Measurements from ENCODE around the gene EFCAB14.
"Not testable (repeated sequence)": the region's sequence is repeated elsewhere in the genome, so short reads cannot be mapped to it uniquely, and the experiment has no call there.

EFCAB14 gene, protein sequence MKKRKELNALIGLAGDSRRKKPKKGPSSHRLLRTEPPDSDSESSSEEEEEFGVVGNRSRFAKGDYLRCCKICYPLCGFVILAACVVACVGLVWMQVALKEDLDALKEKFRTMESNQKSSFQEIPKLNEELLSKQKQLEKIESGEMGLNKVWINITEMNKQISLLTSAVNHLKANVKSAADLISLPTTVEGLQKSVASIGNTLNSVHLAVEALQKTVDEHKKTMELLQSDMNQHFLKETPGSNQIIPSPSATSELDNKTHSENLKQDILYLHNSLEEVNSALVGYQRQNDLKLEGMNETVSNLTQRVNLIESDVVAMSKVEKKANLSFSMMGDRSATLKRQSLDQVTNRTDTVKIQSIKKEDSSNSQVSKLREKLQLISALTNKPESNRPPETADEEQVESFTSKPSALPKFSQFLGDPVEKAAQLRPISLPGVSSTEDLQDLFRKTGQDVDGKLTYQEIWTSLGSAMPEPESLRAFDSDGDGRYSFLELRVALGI

DNA sequence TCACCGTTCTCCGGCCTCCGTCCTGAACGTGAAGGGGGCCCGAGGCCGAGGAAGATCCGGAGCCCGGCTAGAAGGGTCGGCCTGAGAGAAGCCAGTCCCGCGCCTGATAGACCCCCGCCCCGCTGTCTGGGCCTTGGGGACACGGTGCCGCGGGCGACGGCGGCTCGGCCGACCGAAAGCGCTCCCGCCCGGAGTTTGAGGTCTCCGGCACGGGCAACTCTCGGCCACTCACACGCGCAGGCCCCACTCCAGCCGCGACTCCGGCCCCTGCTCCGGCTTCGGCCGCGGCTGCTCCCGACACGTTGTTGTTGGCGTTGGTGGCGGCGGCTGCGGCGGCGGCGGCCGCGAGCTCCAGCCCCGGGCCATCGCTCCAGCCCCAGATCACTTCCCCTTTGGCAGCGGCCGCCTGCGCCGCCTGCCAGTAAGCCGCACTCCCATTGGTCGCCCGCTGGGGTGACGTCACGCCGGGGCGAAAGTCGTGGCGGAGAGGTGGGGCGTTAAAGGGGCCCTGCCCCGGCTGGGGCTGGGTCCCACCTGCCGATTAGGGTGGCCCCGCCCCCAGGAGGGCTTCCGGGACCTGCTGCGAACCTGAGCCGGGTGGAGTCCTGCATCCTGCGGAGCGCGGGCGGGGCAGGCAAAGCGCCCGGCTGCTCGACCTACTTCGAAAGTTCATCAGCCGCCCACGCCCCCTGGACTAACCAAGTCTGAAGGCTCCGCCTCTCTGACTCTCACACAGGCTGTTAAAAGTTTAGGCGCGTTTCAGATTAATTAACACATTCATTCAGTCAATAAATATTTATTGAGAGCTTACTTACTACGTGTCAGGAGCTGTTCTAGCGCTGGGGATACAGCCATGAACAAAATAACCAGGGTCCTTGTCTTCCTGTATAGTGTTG, at the start of gene EFCAB14:
Gene EFCAB14, minus strand, starts transcription at position 388 of the 896 bp plus-strand sequence. CDS start 1,027 bp downstream, outside the sequence.
- DNase-seq (ENCODE audit: low spot score) = peak; percentile 99

DNA sequence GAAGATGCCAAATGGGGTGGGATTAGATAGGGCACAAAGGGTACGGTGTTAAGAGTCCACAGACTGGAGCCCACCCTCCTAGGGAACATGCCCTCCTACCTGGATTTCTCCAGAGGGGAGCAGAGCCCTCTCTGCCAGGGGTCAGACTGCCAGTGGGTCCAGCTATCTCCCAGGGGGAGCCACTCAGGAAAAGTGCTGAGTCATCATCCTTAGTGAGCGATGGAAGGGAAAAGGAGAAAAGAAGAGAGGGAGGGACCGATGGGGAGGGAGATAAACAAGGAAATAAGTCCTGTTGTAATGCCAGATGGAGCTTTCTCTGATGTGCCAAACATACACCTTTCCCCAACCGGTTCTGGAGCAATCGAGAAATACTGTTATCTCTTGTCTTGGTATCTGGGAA, 49.5 kb upstream of the EFCAB14 start:
- no peak for DNase-seq (ENCODE audit: low spot score)

DNA sequence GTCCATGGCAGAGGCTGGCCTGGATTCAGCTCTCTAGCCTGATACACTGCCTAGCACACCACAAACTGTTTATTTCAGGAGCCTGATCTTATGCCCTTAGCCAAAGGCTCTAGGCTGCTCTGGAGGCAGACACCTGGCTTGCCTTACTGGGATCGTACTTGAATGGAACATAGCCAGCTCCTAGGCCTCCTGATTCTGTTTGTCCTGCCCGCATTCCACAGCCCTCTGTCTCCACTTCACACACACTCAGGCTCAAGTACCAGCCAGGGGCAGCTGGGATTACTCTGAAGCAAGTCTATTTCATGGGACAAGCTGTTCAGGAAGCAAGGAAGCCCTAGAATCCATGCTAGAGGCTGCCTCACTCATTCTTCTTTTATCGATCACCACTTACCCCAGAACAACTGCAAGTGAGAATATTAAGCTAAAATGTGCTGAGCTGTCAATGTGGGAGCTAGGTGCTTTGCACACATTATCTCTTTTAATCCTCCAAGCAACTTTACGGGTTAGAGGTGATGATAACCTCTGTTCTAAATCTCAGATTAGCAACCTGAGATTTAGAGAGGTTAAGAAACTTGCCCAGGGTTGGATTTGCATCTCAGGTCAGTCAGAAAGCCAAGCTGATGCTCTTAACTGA, 48.9 kb upstream of the EFCAB14 start:
- no peak for DNase-seq (ENCODE audit: low spot score)

DNA sequence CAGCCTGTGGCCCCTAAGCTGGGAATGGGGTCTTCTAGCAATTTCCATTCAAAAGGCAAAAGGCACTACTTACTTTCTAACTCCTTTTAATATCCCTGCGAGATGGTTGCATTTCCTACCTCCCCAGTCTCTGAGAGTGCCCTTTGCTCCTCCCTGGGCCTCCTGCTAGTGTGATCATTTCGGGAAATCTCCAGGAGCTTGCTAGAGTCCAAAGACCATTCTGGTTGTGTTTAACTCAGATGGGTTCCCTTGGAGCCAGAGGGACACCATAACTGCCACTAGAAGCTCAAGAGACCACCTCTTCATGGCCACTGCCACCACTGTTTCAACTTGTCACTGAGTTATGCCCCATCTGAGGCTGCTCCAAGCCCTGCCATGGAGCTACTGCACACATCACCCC, 45.5 kb upstream of the EFCAB14 start:
- no peak for DNase-seq (ENCODE audit: low spot score)

DNA sequence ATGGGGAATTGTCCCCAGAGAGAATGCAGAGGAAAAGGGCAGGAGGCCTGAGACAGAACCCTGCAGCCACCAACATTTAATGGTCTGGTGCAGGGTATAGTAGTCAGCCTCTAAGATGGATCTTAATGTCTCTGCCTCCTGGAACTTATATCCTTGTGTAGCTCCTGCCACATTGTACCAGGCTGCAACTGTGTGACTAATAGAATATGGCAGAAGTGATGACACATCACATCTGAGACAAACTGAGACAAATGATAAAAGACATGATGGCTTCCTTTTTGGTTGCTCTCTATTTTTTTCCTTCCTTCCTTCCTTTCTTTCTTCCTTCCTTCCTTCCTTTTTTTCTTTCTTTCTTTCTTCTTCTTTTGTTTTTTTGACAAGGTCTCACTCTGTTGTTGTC, 42.8 kb upstream of the EFCAB14 start:
- DNase-seq (ENCODE audit: low spot score) = no peak

DNA sequence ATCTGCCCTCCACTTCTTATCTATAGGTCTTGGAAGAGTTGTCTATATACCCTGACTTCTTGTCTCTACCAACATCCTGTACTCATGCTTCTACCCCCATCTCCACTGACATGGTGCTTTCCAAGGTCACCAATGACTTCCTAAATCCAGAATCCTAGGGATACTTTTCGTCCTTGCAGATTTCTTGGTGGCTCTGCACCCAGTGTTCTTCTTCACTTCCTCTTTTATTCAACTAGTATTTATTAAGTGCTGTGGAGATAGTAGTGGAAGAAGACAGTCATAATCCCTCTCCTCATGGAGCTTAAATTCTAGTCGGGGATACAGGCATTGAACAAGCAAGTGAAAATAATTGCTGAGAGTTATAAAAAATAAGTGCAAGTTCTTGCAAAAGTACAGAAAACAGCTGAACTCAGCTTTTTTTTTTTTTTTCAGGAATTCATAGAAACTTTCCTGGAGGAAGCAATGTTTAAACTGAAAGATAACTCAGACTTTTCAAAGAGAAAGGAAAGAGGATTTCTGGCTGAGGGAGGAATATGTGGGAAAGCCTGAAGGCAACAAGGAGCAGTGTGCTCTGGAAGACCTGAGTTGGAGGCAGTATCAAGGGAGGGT, 41.7 kb upstream of the EFCAB14 start:
- DNase-seq (ENCODE audit: low spot score) = no peak

DNA sequence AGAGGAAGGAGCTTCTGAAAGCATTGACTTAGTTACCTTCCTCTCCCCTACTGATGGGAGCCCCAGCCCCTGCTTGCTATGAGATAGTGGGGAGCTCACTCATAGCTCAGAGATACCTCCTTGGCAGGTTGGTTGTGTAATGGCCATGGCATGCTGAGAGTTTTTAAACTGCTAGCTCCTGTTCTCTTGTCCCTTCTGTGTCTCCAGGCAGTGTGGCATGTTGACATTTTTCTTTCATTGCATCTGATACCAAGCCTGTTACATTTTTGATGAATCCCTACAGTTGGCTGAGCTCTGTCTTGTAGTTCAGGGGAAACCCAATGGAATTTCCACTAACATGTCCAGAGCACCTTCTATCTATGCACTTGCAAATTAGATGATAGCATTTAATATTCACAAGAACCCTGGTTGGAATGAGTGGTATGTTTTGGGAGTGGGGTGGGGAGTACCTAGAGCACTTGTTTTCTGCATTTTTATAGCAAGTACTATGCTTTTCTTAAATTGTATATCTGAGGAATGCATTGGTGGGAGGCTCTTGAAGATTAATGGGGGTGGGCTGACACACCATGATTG, 39.1 kb upstream of the EFCAB14 start:
- DNase-seq (ENCODE audit: low spot score) = no peak

DNA sequence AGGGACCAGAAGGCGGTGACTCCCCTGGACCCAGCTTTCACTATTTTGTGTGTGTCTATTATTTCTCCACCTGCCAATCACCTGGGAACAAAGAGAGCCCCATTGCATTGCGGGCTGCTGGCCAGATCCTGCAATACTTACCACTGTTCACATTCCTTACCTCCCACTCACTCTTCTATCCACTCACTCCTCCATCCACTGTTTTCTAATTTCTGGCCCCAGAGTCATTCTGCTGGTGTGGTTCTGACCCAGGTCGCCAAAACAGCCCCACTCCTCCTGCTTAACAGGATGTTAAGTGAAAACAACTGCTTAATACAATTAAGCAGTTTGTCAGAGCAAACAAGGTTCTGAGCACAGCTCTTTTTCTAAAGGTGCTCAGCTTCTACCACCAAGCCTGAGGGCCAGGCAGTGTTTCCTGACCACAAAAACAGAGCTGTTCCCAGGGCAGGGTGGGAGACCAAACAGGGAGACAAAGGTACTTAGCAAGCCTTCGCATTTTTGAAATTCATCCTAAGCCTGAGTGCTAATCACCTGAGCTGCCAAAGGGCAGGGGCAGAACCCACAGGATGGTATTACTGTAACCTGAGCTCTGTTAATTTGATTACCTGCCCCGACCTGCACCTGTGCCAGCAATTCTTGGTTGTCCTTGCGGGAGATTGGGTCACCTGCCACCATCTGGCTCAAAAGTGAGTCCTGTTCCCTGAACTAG, 38.5 kb upstream of the EFCAB14 start:
- no peak for DNase-seq (ENCODE audit: low spot score)

DNA sequence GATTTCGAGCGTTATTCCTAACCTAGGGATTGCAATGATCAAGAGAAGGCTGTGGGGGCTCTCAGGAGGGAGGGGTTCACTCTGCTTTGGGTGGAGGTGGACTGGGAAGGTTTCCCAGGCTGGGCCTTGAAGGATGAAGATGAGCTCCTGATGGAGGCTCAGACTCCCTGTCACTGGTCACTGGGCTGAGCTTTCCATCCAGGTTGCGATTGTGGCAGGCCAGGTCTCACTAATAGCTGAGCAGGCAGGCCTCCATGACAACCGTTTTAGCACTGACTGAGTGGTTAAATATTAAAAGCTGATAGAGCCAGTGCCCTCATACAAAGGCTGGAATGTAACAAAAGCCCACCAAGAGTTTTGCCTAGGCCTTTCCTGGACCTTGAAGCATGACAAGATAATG, 36.2 kb upstream of the EFCAB14 start:
- no peak for DNase-seq (ENCODE audit: low spot score)

DNA sequence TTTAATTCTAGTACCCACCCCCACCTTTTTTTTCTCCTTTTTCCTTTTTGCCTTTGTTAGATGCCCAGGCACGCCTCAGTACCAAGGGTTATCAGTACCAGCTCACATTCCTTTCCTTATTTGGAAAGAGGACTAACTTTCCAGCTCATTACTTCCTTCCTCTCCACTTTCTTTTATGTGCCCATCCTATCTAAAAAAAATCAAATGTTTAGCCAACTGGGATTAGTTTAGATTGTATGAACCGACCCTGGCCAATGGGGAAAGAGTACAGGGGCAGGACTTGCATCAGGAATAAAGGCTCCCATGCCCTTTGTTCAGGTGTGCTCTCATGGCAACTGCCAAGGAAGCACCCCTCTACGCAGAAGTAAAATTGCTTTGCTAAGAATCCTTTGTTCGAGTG, 35.8 kb upstream of the EFCAB14 start:
- not testable (repeated sequence) for DNase-seq (ENCODE audit: low spot score)

DNA sequence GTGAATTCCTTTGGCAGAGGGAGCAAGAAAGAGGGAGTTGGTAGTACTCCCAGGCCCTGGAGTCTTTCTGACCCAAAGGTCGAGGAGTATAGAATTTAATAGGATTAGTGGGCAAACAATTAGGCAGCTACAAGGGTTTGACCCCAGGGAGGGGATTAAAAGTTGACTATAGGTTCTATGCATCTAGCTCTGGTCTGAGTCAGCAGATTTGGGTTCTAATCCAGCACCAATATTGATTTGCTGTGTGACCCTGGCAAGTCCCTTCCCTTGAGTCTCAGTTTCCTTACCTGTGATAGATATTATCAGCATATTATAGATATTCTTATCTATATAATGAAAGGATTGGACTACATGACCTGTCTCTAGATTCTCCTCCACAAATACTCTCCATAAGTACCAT, 35.1 kb upstream of the EFCAB14 start:
- no peak for DNase-seq (ENCODE audit: low spot score)

DNA sequence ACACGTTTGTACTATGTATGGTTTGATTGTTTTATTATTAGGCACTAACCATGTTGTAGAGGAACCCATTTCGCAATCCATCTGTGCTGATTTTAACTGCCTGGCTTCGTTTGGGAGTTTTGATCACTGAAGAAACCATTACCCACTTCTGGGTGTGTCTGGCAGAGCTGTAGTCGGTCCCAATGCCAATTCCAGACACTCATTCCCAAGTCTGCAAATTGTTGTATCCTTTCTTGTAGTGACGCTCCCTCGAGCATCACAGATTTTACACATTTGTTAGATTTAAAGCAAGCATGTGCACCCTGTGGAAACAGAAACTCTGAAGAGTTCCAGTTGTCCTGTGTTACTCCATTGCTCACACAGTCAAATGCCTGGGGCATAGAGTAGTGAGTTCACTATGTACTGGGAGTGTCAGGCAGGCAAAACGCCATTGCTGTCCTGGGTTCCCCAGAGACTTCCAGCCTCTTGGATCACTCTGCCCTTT, 31.0 kb upstream of the EFCAB14 start:
- DNase-seq (ENCODE audit: low spot score) = no peak

DNA sequence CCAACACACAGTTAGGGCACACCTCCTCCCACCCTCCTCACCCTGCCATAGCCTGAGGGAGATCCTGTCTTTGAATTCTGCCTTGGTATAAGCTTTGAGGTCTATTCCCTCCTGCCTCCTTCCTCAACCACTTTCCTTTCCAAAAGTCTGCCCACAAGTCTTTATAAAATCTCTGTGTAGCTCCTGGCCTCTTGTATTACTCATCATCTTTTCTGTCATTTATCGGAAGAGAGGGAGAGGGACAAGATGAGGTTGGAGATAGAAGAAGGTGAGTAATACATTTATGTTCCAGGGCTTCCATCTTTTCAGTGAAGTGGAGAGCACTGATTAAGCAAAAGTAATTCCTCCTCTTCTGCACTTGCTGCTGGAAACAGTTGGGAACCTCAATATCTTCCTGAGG, 30.5 kb upstream of the EFCAB14 start:
- DNase-seq (ENCODE audit: low spot score) = no peak

DNA sequence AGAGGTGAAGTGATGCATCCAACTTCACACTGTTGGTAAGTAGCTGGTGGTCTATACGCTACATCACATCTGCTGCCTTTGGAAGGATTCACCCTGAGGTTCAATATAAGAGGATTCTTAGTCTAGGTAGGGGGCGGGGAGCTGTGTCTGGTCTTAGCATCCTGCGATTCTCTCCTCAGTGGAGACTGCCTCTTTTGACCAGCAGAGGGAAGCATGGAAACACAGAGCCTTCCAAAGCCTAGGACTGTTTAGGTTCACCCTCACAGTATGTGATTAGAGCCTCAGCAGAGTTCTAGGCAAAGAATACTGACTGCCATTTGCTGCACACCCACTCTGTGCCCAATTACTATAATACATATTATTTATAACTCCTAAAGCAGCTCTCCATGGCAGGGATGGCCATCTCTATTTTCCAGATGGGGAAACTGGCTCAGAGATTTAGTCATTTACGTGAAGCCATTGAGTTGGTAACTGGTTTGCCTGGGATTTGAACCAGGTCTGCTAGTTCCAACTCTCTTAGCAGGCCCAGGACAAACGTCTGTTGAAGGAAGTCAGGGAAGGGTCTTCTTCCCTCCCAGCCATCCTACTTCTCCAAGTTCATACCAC, 28.9 kb upstream of the EFCAB14 start:
- no peak for DNase-seq (ENCODE audit: low spot score)

DNA sequence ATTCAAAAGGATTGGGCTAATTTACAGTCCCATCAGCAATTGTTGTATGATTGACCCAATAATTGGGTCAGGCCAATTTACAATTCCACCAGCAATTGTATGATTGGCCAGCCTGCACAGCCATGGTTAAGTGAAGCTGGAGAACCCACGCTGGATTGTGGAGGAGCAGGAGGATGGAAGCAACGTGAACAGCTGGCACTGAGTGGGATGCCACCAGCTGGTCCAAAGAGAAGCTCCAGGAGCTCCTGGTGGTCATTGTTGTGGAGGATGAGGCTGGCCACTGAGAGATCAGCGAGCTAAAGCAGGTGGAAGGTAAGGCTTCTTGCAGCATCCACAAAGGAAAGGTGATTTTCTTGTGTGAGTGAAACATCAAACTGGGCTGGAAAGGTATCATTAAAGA, 23.2 kb upstream of the EFCAB14 start:
- DNase-seq (ENCODE audit: low spot score) = no peak

DNA sequence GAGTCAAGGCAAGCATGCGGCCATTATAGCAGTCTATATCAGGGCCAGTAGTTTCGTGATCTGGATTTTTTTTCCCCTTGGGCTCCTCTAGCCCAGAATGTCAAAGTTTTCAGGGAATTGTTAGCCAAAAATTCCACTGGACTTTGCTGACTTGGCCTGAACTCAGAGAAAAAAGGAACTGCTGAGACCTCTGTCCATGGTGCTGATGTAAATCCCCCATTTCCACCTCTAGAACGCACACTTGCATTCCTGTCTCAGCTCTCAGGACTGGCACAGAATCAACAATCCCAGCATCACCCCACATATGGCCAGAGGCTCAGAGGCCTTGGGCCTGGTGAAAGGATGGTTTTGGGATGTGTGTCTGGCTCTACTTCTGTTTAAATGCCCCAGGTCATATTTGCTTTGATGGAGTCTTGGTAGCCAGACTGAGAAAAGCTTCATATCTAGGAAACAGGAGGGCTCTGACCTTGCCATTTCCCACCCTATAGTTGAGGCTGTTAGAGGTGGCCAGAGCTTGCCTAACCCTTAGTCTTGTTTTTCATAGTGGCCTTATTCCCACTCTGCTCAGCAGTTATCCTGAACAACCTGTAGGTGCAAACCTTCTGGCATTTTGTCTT, 16.9 kb upstream of the EFCAB14 start:
- DNase-seq (ENCODE audit: low spot score) = no peak

DNA sequence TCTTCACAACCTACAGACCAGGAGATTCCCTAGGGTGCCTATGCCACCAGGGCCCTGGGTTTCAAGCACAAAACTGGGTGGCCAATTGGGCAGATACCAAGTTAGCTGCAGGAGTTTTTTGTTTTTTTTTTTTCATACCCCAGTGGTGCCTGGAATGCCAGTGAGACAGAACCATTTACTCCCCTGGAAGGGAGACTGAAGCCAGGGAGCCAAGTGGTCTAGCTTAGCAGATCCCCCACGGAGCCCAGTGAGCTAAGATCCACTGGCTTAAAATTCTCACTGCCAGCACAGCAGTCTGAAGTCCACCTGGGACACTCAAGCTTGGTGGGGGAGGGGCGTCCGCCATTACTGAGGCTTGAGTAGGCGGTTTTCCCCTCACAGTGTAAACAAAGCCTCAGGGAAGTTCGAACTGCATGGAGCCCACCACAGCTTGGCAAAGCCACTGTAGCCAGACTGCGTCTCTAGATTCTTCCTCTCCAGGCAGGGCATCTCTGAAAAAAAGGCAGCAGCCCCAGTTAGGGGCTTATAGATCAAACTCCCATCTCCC, 9.5 kb upstream of the EFCAB14 start:
- not testable (repeated sequence) for DNase-seq (ENCODE audit: low spot score)

DNA sequence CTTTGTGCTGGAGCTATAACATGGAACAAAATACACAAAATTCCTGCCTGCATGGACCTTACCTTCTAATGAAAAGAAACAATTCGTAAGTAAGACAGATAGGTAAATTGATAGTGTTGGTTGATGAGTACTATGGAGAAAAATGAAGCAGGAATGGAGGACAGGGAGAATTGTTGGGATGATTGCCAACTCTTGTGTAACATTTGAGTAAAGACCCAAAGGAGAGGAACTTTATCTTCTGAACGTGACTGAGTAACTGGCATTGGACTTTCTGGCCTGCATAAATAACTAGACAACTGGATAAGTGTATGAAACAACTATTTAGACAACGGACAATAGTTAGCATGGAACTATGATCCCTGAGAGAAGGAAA, 6.8 kb upstream of the EFCAB14 start:
- DNase-seq (ENCODE audit: low spot score) = no peak

DNA sequence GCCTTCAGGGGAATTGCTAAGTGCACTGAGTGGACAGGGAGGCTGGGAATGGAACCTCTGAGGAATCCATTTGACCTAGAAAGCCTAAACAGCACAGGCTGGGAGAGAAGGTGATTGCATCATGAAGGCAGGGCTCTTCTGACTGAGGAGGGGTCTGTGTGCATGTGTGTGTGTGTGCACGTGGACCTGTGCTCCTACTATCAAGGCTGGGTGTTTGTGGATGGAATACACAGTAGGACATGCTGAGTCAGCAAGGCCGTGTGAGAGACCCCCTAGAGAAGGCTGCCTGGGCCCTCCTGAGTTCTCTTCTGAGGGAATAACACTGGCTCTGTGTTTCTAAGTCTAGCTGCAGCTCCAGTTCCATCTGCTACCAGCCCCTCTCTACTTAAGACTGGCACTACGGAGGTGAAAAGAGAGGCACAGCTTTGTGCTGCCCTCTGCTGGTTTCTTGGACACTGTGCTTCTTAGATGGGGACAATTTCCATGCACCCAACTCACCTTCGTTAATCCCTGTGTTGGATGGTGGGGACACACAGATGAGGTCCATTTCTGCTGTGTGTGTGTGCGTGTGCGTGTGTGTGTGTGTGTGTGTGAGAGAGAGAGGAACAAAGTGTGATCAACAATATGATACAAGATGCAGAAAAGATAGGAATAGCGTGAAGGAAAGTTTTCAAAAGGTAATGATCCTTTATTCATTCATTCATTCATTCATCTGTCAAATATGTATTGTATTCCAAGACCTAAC, 6.2 kb upstream of the EFCAB14 start:
- DNase-seq (ENCODE audit: low spot score) = no peak
